Neural cell (in vitro differentiated cells): ENCODE data around the gene CREBRF. TPM values are rescaled to one million over a fixed set of nuclear protein-coding genes. Genes with fewer than 3 reads are reported as not detected.

ENCODE experiments used
- H2AFZ ChIP-seq: fragments of 200-600, 300-800 bp; sonication (generic), shearing (Covaris generic); 2 replicates; pipeline ENCODE4 v1.6.0; 2014; ENCODE audit warnings: low read depth, mild to moderate bottlenecking, antibody characterized with exemption, low read length, moderate library complexity
- H3F3A ChIP-seq: fragments of 200-600 bp; shearing (Covaris generic); 2 replicates; pipeline ENCODE4 v1.6.1; 2016; ENCODE audit warnings: mild to moderate bottlenecking, moderate library complexity, mixed read lengths, antibody characterized with exemption, low read length; ENCODE audit not compliant: insufficient read depth, poor library complexity, severe bottlenecking
- H3K27ac ChIP-seq: fragments of 200-600, 300-800 bp; sonication (generic), shearing (Covaris generic); 2 replicates; pipeline ENCODE4 v1.5.1; 2014; ENCODE audit warnings: mild to moderate bottlenecking, low read length, moderate library complexity
- H3K27me3 ChIP-seq: fragments of 300-800, 200-600 bp; sonication (generic), shearing (Covaris generic); 2 replicates; pipeline ENCODE4 v1.6.0; 2014; ENCODE audit warnings: mild to moderate bottlenecking, low read depth, low read length, moderate library complexity; ENCODE audit not compliant: insufficient read depth
- H3K36me3 ChIP-seq: fragments of 300-800, 200-600 bp; sonication (generic), shearing (Covaris generic); 2 replicates; pipeline ENCODE4 v1.5.1; 2014; ENCODE audit warnings: mild to moderate bottlenecking, antibody characterized with exemption, low read length, moderate library complexity; ENCODE audit not compliant: insufficient read depth
- H3K4me2 ChIP-seq: fragments of 300-800, 200-600 bp; sonication (generic), shearing (Covaris generic); 2 replicates; pipeline ENCODE4 v1.6.0; 2014; ENCODE audit warnings: mild to moderate bottlenecking, low read length
- H3K4me3 ChIP-seq: fragments of 300-800, 200-600 bp; sonication (generic), shearing (Covaris generic); 2 replicates; pipeline ENCODE4 v1.5.1; 2014; ENCODE audit warnings: mild to moderate bottlenecking, low read length, moderate library complexity
- H3K79me2 ChIP-seq: fragments of 200-600 bp; shearing (Covaris generic); replicated peaks from 2 replicates; pipeline ENCODE4 v1.6.0; 2014; ENCODE audit warnings: mild to moderate bottlenecking, low read length, moderate library complexity; ENCODE audit not compliant: insufficient read depth
- H3K9ac ChIP-seq: fragments of 300-800, 200-600 bp; sonication (generic), shearing (Covaris generic); 2 replicates; pipeline ENCODE4 v1.6.1; 2016; ENCODE audit warnings: mild to moderate bottlenecking, low read length, mixed read lengths
- H3K9me2 ChIP-seq: fragments of 200-600 bp; shearing (Covaris generic); 2 replicates; pipeline ENCODE4 v1.6.1; 2016; ENCODE audit warnings: mild to moderate bottlenecking, low read length, mixed read lengths; ENCODE audit not compliant: insufficient read depth
- H3K9me3 ChIP-seq: fragments of 200-600, 300-800 bp; sonication (generic), shearing (Covaris generic); 2 replicates; pipeline ENCODE4 v1.6.1; 2016; ENCODE audit warnings: mild to moderate bottlenecking, mixed run types, low read length, moderate library complexity, mixed read lengths
- H4K20me1 ChIP-seq: fragments of 200-600 bp; shearing (Covaris generic); 2 replicates; pipeline ENCODE4 v1.6.1; 2016; ENCODE audit warnings: mild to moderate bottlenecking, mixed run types; ENCODE audit not compliant: insufficient read depth
- CTCF ChIP-seq: fragments of 450-650 bp; IDR thresholded peaks from 2 replicates; pipeline ENCODE4 v1.5.1; 2014; ENCODE audit warnings: antibody characterized with exemption, mild to moderate bottlenecking, moderate library complexity; ENCODE audit not compliant: poor library complexity, severe bottlenecking
- EP300 ChIP-seq: fragments of 450-650 bp; conservative IDR thresholded peaks from 2 replicates; pipeline ENCODE4 v1.6.1; 2014; ENCODE audit warnings: antibody characterized with exemption, mild to moderate bottlenecking, moderate library complexity; ENCODE audit not compliant: poor library complexity, severe bottlenecking
- EZH2 ChIP-seq: fragments of 200-600, 300-800 bp; shearing (Covaris generic), sonication (generic); IDR thresholded peaks from 2 replicates; pipeline ENCODE4 v1.6.1; 2014; ENCODE audit warnings: antibody characterized with exemption, low read length, borderline replicate concordance, mild to moderate bottlenecking; ENCODE audit not compliant: insufficient read depth, poor library complexity, severe bottlenecking
- MXI1 ChIP-seq: fragments of 450-650 bp; conservative IDR thresholded peaks from 2 replicates; pipeline ENCODE4 v1.6.1; 2014; ENCODE audit warnings: antibody characterized with exemption, mild to moderate bottlenecking; ENCODE audit not compliant: poor library complexity, severe bottlenecking
- POLR2AphosphoS5 ChIP-seq: IDR thresholded peaks from 2 replicates; pipeline ENCODE4 v1.6.1; 2012
- RAD21 ChIP-seq: fragments of 450-650 bp; conservative IDR thresholded peaks from 2 replicates; pipeline ENCODE4 v1.6.1; 2014; ENCODE audit warnings: antibody characterized with exemption, mild to moderate bottlenecking, moderate library complexity
- REST ChIP-seq: IDR thresholded peaks from 2 replicates; pipeline ENCODE4 v1.6.1; 2012; ENCODE audit warnings: borderline replicate concordance
- SMC3 ChIP-seq: fragments of 450-650 bp; conservative IDR thresholded peaks from 2 replicates; pipeline ENCODE4 v1.6.1; 2014; ENCODE audit warnings: antibody characterized with exemption, mild to moderate bottlenecking, moderate library complexity; ENCODE audit not compliant: poor library complexity
- TAF1 ChIP-seq: IDR thresholded peaks from 2 replicates; pipeline ENCODE4 v1.6.1; 2012; ENCODE audit warnings: low read depth
- polyA plus RNA-seq: library from polyadenylated mRNA; depleted of rRNA; stranded (reverse); fragments of >200 nt; gene quantifications from 2 replicates; pipeline ENCODE4 v1.2.3, GENCODE V29; 2014

CREBRF gene
- polyA plus RNA-seq, 1 donor from 2014 or later: 9.3 TPM

GRCh38 chr5:173014671-173015070, 41.5 kb upstream of the CREBRF start:
- H4K20me1 ChIP-seq: no peaks in the 10 kb centered on the region
- H3K27ac ChIP-seq: no peak overlapping the region
- TF ChIP-seq EP300: no peak
- no peak for TF ChIP-seq MXI1
- no peak for TF ChIP-seq CTCF
- TF ChIP-seq TAF1: no peak
- TF ChIP-seq REST: no peak
- no peak for TF ChIP-seq EZH2
- TF ChIP-seq RAD21: no peak
- TF ChIP-seq SMC3: no peak
- TF ChIP-seq POLR2AphosphoS5: no peak

GRCh38 chr5:173015192-173015591, 41.0 kb upstream of the CREBRF start:
- Histone ChIP-seq H3K4me3 (no peak overlapping the region), H3K27ac (no peak overlapping the region), H3K27me3 (no peaks in the 10 kb centered on the region)

More at GRCh38 chr5:173014671-173015070, 41.5 kb upstream of the CREBRF start:
- no peaks in the 10 kb centered on the region for H3K9me2 ChIP-seq
- H3F3A ChIP-seq: no peaks in the 10 kb centered on the region
- H3K9me3 ChIP-seq: no peaks in the 10 kb centered on the region
- no peak overlapping the region for H3K4me3 ChIP-seq
- H3K9ac ChIP-seq: no peak overlapping the region
- no peak overlapping the region for H2AFZ ChIP-seq
- H3K36me3 ChIP-seq: no peaks in the 10 kb centered on the region
- H3K4me2 ChIP-seq: no peak overlapping the region
- H3K79me2 ChIP-seq: peaks cover 11% of the 10 kb centered on the region
- no peaks in the 10 kb centered on the region for H3K27me3 ChIP-seq

More at GRCh38 chr5:173015192-173015591, 41.0 kb upstream of the CREBRF start:
- H2AFZ ChIP-seq: no peak overlapping the region
- no peaks in the 10 kb centered on the region for H3K9me3 ChIP-seq
- no peak overlapping the region for H3K9ac ChIP-seq
- H3K36me3 ChIP-seq: peaks cover 2% of the 10 kb centered on the region
- H3K79me2 ChIP-seq: peaks cover 11% of the 10 kb centered on the region
- H4K20me1 ChIP-seq: no peaks in the 10 kb centered on the region
- no peaks in the 10 kb centered on the region for H3F3A ChIP-seq
- no peak for TF ChIP-seq TAF1
- TF ChIP-seq MXI1: no peak
- TF ChIP-seq EP300: no peak
- TF ChIP-seq POLR2AphosphoS5: no peak
- TF ChIP-seq EZH2: no peak
- TF ChIP-seq RAD21: no peak
- no peak for TF ChIP-seq REST
- TF ChIP-seq SMC3: no peak
- no peak for TF ChIP-seq CTCF
- H3K4me2 ChIP-seq: no peak overlapping the region
- no peaks in the 10 kb centered on the region for H3K9me2 ChIP-seq
